MM.1S (cell line): ENCODE data around the gene OR5K1.

Source experiments
- CTCF ChIP-seq: fragments of 300-600 bp; sonication (generic); IDR thresholded peaks from 2 replicates; pipeline ENCODE4 v1.5.1; 2016; ENCODE audit warnings: antibody characterized with exemption, low read length, mixed read lengths
- EZH2 ChIP-seq: fragments of 300-600 bp; sonication (generic); optimal IDR thresholded peaks from 2 replicates; pipeline ENCODE3; 2017; ENCODE audit warnings: low read depth, mild to moderate bottlenecking, antibody characterized with exemption, low read length, mixed read lengths

- no peak for TF ChIP-seq CTCF
- TF ChIP-seq EZH2 = no peak
Observed at GRCh38 chr3:98518816-98519215, 55.8 kb downstream of the OR5K1 start.
